ENCODE data around the gene RBM25.
"Not testable (repeated sequence)": the region's sequence is repeated elsewhere in the genome, so short reads cannot be mapped to it uniquely, and the experiment has no call there.

The RBM25 gene

DNA sequence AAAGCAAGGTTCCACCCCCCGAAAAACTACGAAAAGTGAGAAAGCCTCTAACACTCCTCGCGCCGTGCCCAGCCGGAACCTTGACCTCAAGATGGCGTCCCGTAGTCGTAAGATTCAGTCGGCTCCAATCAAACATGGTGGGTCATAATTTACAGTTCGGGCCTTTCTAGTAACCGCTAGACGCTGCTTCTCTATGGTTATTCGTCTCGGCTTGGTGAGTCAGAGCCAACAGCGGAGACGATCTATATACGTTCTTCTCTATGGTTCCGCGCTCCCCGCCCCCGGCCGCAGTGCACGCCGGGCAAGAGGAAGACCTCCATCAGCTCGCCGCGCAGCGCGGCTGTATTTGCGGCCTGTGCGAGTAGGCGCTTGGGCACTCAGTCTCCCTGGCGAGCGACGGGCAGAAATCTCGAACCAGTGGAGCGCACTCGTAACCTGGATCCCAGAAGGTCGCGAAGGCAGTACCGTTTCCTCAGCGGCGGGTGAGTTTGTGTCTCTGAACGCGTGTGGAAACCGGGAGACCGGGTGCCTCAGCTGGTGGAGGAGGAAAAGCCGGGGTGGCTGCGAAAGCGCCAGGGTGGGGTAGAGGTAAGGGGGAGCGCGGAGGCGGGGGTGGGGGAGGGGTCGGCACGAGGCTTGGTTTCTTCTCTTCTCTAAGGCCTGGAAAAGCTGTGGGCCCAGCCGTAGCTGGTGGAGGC is at the start of gene RBM25:
Gene RBM25 (plus strand): TSS at position 311 of the 698 bp plus-strand sequence. CDS start 13,108 bp downstream, outside the sequence.
- peak; percentile 94 for DNase-seq

DNA sequence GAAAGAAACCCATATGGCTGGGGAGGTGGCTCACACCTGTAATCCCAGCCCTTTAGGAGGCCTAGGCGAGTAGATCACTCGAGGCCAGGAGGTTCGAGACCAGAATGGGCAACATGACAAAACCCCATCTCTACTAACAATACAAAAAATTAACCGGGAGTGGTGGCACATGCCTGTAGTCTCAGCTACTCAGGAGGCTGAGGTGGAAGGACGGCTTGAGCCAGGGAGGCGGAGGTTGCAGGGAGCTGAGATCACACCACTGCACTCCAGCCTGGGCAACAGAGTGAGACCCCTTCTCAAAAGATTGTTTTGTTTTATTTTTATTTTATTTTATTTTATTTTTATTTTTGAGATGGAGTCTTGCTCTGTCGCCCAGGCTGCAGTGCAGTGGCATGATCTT is 47.1 kb upstream of the RBM25 start:
- DNase-seq, result not testable (repeated sequence)

DNA sequence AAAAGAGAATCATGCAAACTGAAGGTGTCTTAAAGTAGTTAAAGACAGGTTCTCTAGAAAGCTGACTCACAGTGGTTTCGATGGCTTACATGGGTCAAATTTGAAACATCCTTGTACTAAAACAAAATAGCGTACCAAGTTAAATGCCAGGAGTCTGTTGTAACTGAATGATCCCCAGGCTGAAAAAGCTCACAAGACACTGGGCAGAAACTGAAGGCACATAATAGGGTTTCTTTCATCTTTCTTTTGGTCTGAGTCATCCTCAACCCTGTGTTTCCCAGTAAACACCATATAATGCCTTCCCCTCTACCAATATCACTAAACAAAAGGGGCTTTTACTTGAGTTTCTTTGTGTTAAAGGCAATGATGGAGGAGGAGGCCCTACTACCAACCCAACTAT is 44.2 kb upstream of the RBM25 start:
- no peak for DNase-seq

DNA sequence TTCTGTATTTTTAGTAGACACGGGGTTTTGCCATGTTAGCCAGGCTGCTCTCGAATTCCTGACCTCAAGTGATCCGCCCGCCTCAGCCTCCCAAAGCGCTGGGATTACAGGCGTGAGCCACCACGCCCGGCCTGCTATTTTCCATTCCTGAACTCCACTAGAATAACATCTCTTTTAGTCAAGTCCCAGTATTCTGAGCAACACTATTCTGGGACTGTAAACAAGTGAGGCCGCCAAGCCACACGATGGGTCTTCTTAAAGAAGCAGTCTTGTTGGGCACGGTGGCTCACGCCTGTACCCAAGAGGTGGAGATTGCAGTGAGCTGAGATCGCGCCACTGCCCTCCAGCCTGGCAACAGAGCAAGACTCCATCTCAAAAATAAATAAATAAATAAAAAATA is 42.8 kb upstream of the RBM25 start:
- not testable (repeated sequence) for DNase-seq

DNA sequence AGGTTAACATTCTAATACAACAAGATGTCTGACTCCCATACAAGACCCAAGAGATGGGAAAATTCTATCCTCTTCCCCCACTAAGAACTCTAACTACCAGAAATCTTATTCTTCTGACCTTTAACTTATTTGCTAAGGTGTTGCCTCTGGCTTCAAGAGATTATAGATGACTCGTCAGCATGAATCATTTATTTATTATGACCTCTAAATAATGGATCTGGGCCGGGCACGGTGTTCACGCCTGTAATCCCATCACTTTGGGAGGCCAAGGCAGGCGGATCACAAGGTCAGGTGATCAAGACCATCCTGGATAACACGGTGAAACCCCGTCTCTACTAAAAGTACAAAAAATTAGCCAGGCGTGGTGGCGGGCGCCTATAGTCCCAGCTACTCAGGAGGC is 42.3 kb upstream of the RBM25 start:
- not testable (repeated sequence) for DNase-seq

DNA sequence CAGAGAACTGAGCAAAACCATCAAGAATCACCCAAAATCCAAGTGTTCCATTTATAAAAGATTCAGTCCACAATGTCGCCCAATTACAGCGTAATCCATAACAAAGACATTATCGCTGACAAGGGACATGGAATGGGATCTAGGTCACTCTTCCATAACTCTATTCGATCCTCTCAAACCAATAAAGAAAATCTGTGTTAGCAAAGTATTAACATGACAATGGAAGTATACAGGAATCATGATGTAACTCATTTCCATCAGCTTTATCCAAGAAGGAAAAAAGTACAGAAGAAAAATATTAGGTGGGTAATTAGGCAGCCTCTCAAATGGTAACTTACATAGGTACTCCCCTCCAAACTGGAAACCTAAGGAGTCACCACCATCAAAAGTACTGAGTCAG is 36.3 kb upstream of the RBM25 start:
- DNase-seq, result no peak

DNA sequence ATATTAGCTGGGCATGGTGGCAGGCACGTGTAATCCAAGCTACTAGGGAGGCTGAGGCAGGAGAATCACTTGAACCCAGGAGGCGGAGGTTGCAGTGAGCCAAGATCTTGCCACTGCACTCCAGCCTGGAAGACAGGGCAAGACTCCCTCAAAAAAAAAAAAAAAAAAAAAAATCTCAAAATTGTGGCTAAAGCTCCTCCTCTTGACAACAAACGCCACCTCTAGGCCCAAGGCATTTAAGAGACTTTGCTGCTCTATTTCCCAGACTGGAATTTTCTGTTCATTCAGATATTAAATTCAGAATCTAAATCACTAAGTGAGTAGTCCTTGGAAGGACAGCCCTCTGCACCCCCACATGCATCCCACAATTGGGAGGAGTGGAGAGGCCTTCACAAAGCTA is 32.8 kb upstream of the RBM25 start:
- no peak for DNase-seq

DNA sequence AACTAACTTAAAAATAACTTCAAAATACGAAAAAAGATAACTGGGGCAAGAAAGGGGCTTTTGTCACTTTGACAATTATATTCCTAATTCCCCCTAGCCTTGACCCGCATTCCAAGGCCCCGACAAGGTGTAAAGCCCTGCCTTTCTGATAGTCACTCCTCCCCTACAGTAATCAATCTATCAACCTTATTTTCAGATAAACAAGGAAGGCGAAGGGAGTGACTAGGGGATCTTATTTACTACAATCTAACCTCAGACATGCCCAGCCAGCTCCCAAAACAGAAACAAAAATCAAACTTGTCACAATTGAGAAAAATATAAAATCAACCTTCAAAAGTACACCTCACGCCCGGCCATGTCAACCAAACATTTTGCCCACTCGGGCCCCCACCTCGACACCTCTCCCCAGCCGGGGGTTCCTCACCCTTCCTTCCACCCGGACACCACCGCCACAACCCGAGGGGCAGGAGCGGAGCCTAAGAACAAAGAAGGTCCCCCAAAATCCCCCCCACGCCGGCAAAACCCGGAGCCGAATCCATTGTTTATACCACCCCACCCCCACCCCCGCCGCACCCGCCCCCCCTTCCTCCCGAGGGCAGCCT is 32.0 kb upstream of the RBM25 start:
- DNase-seq, result no peak

DNA sequence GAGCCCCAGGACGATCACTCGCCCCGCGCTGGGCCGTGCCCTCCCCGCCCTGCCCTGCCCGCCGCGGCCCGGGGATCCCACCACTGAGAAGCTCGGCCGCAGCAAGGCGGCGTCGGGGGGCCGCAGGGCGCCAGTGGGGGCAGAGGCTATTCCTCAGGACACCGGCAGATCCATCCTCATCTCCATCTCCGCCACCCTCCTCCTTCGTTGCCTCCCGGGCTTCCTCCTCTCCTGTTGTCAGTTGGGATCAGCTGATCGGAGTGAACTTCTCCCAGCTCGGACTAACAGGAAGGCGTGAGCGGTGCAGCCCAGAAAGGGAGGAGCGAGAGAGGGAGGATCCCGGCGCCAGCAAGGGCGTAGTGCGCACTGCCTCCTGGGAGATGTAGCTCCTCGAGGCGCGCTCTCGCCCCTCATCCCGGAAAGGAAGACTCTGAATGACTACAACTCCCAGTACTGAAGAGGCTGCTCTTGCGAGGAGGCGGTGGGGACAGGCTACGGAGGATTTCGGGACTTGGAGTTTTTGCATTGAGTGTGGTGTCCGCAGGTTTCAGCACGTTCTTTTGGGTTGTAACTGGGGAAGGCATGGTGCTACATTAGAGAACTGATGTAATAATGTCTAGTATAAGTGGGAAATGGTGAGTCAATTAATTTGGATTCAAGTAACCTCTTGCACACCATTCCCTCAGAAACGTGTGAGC is 31.3 kb upstream of the RBM25 start, which contains the start of gene ZFYVE1:
Gene ZFYVE1 (minus strand): TSS at position 262 of the 698 bp plus-strand sequence. CDS start 2,598 bp downstream, outside the sequence.
- peak; percentile 88 for DNase-seq

DNA sequence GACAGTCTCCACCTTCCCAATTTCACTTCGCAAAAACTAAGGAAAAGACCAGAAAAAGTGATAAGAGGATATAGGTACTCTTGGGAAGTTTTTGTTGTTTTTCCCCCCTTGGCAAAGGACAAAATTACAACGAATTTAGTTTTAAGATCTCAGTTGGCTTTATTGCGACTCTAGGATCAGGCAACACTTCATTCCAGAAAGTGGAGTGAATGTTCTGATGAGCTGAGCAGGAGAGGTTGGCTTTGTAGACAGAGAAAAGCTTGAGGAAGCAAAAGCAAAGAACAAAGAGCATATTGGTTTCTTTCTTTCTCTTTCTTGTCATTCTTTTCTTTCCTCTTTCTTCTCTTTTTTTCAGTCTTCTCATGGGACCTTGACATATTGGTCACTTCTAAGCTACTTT is 30.8 kb upstream of the RBM25 start:
- no peak for DNase-seq

DNA sequence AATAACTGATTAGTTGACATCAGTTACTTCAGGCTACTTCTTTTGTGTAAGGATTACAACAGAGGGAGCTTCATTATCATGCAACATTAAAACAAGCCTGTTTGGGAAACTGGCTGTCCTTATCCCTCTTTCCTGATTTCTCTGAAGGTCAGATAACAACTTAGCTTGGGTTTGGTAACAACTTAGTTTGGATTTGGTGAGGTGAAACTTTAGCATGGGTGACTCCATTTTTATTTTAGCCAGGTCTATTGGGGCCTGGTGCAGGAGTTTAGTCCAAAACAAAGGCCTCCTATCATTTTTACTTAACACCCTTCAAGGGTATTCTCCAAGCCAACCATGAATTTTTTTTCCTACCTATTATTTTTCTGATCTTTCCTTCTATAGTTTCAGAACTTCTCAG is 30.4 kb upstream of the RBM25 start:
- DNase-seq, result no peak

DNA sequence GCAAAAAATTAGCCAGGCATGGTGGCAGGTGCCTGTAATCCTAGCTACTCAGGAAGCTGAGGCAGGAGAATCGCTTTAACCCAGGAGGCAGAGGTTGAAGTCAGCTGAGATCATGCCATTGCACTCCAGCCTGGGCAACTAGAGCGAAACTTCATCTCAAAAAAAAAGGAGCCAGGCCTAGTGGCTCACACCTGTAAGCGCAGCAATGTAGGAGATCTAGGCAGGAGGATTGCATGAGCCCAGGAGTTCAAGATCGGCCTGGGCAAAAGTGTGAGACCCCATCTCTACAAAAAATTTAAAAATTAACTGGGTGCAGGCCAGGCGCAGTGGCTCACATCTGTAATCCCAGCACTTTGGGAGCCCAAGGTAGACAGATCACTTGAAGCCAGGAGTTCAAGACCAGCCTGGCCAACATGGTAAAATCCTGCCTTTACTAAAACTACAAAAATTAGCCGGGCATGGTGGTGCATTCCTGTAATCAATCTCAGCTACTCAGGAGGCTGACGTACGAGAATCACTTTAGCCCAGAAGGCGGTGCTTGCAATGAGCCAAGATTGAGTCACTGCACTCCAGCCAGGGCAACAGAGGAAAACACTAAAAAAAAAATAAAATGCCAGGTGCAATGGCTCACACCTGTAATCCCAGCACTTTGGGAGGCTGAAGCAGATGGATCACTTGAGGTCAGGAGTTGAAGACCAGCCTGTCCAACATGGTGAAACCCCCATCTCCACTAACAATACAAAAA is 21.5 kb upstream of the RBM25 start:
- not testable (repeated sequence) for DNase-seq

DNA sequence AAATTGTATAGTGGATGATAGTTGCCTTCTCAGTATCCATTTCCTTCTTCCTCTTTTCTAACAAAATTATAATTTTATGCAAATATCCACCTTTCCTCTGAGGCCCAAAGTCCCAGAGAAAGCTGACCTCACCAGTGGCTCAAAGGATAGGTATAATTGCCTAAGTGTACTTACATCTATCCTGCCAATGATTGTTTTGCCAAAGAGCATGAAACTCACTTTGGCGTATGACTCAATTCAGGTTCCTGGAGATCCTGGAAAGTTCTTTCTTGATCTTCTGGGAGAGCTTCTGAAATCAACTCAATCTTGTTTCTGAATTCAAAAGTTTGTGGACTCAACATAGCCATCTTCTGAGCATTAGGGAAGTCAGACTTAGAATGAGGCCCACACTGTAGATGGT is 10.5 kb upstream of the RBM25 start:
- DNase-seq, result no peak

DNA sequence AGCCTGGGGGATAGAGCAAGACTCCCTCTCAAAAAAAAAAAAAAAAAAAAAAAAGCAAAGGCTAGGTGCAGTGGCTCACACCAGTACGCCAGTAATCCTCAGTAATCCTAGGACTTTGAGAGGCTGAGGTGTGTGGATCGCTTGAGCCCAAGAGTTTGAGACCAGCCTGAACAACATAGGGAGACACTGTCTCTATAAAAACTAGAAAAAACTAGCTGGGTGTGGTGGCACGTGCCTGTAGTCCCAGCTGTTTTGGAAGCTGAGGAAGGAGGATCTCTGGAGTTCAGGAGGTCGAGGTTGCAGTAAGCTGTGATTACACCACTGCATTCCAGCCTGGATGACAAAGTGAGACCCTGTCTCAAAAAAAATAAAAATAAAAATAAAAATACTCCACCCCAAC is 8.9 kb upstream of the RBM25 start:
- no peak for DNase-seq

DNA sequence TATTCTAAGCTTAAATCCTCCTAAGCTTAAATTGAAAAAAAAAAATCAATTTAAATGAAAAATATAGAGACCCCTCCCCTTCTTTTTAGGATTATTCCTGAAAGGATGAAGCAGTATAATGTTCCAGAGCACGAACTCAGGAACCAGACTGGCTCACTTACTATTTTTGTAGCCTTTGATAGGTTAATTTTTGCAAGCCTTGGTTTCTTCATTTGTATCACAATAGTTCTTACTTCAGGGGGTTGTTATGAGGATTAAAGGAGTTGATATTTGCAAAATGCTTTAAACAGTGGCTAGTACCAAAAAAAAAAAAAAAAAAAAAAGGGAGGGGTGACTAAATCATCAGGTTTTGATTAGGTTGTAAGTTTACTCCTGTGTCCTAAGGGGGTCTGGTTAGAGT is 3.1 kb upstream of the RBM25 start:
- no peak for DNase-seq

DNA sequence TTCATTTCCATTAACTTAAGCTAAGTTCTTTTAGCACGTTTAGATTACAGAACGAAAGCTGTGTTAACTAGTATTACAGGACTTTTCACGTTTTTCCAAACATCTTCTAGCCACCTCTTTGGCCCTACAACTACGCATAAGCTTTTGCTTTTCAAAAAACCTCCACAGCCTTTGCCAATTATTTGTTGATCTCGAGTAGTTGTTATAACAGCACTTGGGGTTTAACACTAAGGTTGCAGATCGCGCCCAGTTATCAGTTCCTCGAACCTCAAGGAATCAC is 450 bp upstream of the RBM25 start:
- no peak for DNase-seq

DNA sequence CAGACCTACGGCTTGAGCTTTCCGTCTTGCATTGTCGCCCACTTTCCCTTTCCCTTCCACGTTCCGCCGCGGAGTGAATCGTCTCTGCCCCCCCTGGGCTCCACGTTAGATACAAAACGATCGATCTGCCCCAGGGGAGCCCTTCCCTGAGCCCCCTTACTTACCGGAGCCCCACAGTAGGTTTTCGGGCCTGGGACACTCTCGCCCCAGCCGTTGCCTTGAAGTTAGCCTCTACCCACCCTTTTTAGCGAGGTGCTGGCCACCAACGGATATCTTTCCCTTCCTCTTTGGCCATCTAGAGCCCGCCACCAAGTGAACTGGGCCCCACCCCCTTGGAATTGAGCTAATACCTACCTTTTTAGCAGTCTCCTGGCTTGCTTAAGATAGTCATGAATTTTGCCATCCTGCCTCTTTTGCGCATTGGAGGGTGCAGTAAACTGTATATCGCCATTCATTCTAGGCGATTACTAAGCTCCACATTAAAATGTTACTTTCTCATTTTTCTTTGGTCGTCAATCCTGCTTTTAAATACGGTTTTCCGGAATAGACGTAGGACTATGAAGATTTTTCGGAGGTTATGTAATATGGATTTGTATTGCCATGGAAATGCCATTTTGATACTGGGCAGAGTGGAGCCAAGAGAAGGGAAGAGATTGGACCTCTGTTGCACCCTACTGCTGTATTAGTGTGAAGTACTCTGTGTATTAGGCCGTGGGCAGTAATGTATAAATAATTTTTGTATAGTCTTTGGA is 764 bp downstream of the RBM25 start:
- DNase-seq, result no peak

DNA sequence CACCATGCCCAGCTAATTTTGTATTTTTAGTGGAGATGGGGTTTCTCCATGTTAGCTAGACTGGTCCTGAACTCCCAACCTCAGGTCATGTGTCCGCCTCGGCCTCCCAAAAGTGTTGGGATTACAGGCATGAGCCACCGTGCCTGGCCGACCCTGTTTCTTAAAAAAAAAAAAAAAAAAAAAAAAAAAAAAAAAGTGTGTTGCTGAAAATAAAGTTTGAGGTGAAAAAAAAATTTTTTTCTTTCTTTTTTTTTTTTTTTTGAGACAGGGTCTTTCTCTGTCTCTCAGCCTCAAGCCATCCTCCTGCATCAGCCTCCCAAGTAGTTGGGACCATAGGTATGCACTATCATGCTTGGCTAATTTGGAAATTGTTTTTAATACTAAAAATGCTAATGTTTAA is 11.3 kb downstream of the RBM25 start:
- no peak for DNase-seq

DNA sequence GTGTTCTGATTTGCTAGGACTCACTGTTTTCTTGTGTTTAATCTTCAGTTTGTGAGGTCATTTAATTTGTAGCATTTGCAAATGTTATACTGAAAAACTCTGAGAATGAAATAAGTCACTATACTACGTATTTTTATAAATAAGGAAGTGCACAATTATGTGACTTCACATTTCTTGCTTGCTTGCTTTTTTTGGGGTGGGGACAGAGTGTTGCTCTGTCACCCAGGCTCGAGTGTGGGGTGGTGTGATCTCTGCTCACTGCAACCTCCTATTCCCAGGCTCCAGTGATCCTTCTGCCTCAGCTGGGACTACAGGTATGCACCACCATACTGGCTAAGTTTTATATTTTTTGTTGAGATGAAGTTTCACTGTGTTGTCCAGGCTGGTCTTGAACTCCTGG is 32.7 kb downstream of the RBM25 start:
- no peak for DNase-seq

DNA sequence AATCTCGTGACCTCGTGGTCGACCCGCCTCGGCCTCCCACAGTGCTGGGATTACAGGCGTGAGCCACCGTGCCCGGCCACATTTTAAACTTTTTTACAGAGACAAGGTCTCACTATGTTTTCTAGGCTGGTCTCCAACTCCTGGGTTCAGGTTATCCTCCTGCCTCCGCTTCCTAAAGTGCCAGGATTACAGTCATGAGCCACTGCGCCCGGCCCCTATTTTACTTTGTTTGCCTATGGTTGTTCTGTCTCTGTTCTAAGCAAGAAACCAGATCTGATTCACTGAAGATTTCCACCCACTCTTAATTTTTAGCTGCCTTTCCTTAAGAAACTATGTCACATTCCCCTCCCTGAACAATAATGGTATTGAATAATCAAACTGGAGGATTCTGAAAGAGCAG is 39.1 kb downstream of the RBM25 start:
- no peak for DNase-seq

DNA sequence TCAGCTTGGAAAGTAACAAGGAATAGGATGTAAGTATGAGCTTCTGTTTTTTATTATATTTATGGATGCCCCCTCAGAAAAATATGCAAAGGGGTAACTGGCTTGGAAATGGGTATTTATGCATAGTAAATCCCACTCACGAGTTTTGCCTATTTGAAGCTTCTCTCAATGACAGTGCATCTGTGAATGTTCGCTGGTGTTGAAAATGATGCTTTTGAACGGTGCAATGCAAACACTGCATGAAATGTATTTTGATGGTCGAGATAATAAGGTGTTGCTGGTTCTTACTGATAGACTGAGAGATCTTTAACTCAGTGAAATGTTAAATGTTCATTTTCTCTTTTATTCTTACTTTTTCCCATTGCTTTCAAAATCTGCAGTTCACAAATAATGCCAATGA is 42.0 kb downstream of the RBM25 start:
- no peak for DNase-seq

DNA sequence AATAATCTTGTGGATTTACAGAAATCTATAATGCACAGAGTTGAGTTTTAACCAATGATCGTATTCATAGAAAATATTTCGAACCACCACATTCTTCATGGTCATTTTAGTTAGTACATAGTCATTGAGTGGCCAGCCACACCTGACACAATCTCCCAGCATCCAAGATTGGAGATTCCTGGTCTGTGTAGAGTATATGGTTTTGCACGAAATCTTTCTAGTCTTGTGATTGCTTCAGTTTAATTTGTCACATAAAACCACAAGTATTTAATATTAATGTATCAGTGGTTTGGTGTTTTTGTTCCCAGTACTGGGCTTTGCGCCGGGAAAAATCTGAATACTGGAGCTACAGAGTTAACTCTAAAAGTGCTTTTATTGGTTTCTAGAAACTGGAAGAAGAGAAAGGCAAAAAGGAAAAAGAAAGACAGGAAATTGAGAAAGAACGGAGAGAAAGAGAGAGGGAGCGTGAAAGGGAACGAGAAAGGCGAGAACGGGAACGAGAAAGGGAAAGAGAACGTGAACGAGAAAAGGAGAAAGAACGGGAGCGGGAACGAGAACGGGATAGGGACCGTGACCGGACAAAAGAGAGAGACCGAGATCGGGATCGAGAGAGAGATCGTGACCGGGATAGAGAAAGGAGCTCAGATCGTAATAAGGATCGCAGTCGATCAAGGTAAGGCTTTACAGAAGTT is 44.6 kb downstream of the RBM25 start:
- DNase-seq, result no peak
